ENCODE results near the gene ACSL3. TPM values are rescaled to one million over a fixed set of nuclear protein-coding genes. Genes with fewer than 3 reads are reported as not detected.

The ACSL3 gene
- total RNA-seq, 1 donor from 2014 or later, result 74.0 TPM

DNA sequence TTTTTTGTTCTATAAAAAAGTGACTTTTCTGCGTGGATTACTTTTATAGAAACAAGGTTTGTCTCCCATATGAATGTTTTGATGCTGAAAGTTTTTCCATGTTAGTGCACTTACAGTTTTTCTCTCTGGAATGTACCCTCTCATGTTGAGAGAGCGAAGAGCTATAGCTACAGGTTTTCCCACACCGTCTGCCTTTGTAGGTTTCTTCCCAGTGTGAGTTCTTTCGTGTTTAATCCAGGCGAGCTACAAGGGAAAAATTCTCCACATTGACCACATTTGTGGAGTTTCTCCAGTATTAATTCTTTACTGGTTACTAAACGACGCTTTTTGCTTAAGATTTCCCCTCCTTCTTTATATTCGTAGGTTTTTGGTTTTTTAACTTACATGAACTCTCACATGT is 85.1 kb downstream of the ACSL3 start:
- intact Hi-C loops (cut with micrococcal nuclease), result no loop called here
- Mint-ChIP-seq H3K9me3 (no peaks in the 10 kb centered on the region), H3K4me1 (ENCODE audit: low read depth) (peaks cover 16% of the 10 kb centered on the region), H3K36me3 (ENCODE audit: low read depth) (peaks cover 8% of the 10 kb centered on the region), H3K27ac (no peak overlapping the region), H3K27me3 (ENCODE audit: low read depth) (no peaks in the 10 kb centered on the region), H3K4me3 (ENCODE audit: low read depth) (no peak overlapping the region)
- DNase-seq (ENCODE audit: low spot score), result no peak

- no peak overlapping the region for H3K27ac Mint-ChIP-seq
- H3K9me3 Mint-ChIP-seq, result no peaks in the 10 kb centered on the region
- H3K4me3 Mint-ChIP-seq (ENCODE audit: low read depth), result no peak overlapping the region
- DNase-seq (ENCODE audit: low spot score), result no peak
- H3K36me3 Mint-ChIP-seq (ENCODE audit: low read depth), result peaks cover 1% of the 10 kb centered on the region
- intact Hi-C loops (cut with micrococcal nuclease), result no loop called here
- H3K4me1 Mint-ChIP-seq (ENCODE audit: low read depth), result peaks cover 16% of the 10 kb centered on the region
- H3K27me3 Mint-ChIP-seq (ENCODE audit: low read depth), result no peaks in the 10 kb centered on the region
These were observed 86.0 kb downstream of the ACSL3 start for GRCh38 chr2:222946700-222947287.

DNA sequence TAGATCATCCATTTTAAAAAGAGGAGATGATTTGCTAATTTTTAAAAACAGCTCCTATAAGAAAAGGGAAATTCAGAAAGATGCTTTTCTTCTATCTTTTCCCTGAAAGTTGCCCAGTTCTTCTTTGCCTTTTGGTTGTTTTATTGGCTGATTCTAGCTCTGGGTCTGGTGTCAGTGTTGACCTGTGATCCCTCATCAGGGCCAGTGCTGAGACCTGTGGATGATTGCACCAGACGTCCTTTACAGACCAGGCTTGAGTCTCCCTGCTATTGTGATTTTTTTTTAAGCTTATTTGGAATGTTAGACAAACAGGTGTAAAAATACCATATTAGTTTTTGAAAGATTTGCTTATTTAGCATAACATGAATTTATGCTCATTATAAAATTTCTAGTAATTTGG is 88.2 kb downstream of the ACSL3 start:
- Mint-ChIP-seq H3K9me3 (no peaks in the 10 kb centered on the region), H3K4me1 (ENCODE audit: low read depth) (peaks cover 5% of the 10 kb centered on the region), H3K27me3 (ENCODE audit: low read depth) (peaks cover under 1% of the 10 kb centered on the region), H3K27ac (no peak overlapping the region), H3K36me3 (ENCODE audit: low read depth) (no peaks in the 10 kb centered on the region), H3K4me3 (ENCODE audit: low read depth) (no peak overlapping the region)
- intact Hi-C loops (cut with micrococcal nuclease), result no loop called here
- DNase-seq (ENCODE audit: low spot score), result no peak

DNA sequence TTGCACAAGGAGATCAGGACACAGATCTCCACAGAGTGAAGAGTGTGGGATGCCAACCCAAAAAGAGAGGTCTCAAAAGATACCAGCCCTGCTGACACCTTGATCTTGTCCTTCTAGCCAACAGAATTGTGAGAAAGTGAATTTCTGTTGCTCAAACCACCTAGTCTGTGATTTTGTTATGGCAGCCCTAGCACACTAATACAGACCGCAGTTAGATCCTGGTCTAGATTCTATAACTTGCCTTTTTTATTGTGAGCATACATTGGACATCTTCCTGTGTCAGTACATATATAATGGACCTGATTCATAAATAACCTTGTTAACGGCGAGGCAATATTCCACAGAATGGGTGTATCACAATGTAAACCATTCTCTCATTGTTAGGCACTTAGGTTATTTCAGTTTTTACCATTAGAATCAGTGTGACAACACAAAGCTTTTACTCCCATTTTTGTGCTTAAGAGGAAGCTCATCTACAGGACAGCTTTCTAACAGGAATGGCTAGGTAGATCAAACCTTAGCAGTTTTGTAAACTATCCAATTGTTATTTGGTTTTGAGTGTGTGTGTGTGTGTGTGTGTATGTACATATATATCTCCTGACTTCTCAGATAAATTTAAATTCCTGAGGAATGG is 89.0 kb downstream of the ACSL3 start:
- intact Hi-C loops (cut with micrococcal nuclease), result no loop called here
- Mint-ChIP-seq H3K9me3 (no peaks in the 10 kb centered on the region), H3K27me3 (ENCODE audit: low read depth) (peaks cover 6% of the 10 kb centered on the region), H3K36me3 (ENCODE audit: low read depth) (no peaks in the 10 kb centered on the region), H3K27ac (no peak overlapping the region), H3K4me3 (ENCODE audit: low read depth) (no peak overlapping the region), H3K4me1 (ENCODE audit: low read depth) (peaks cover 2% of the 10 kb centered on the region)
- no peak for DNase-seq (ENCODE audit: low spot score)

GRCh38 chr2:222950638-222951285 is 89.9 kb downstream of the ACSL3 start:
- Mint-ChIP-seq H3K27me3 (ENCODE audit: low read depth) (peaks cover 9% of the 10 kb centered on the region), H3K4me3 (ENCODE audit: low read depth) (no peak overlapping the region), H3K27ac (no peak overlapping the region), H3K36me3 (ENCODE audit: low read depth) (no peaks in the 10 kb centered on the region), H3K9me3 (no peaks in the 10 kb centered on the region), H3K4me1 (ENCODE audit: low read depth) (peaks cover 2% of the 10 kb centered on the region)
- intact Hi-C loops (cut with micrococcal nuclease), result no loop called here
- DNase-seq (ENCODE audit: low spot score), result no peak

DNA sequence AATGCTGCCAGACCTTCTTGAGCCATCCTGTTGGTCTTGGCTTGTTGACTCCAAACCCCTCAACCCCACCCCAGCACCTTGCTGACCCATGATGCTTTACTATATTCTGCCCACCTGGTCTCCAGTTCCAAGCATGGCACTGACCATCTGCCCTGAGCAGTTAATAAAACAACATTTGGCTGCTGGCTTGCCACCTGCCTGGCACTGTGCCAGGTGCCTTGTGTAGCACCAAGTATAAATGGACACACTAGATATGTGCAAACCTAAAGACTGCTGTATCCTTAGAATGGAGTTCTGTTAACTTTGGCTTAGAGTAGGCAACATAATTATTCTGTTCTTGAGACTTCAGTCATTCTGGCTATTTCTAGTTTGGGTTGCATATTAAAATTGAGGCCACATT is 91.4 kb downstream of the ACSL3 start:
- no peak overlapping the region for H3K27ac Mint-ChIP-seq
- no peak overlapping the region for H3K4me3 Mint-ChIP-seq (ENCODE audit: low read depth)

DNA sequence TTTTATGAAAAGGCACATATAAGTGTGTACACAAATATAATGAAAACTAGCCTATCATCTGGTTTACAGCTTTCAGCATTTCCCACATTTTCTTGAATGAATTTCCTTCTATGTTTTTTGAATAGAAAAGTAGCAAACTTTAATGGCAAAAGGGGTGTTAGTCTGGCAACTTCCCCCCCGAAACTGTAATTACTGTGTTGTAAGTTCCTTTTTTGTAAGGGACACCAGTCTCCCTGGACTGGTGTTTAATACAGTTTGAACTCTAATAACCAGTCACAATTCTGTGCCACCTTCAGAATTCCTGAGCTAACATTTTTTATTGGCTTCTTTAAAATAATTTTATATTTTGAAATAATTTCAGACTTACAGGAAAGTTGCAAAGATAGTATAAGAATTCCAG is 94.2 kb downstream of the ACSL3 start:
- H3K9me3 Mint-ChIP-seq, result no peaks in the 10 kb centered on the region
- H3K27ac Mint-ChIP-seq, result no peak overlapping the region
- H3K4me1 Mint-ChIP-seq (ENCODE audit: low read depth), result peaks cover 2% of the 10 kb centered on the region
- DNase-seq (ENCODE audit: low spot score), result no peak
- intact Hi-C loops (cut with micrococcal nuclease), result no loop called here
- no peaks in the 10 kb centered on the region for H3K36me3 Mint-ChIP-seq (ENCODE audit: low read depth)
- H3K27me3 Mint-ChIP-seq (ENCODE audit: low read depth), result peaks cover 17% of the 10 kb centered on the region
- H3K4me3 Mint-ChIP-seq (ENCODE audit: low read depth), result no peak overlapping the region

More for the DNA sequence above, 91.4 kb downstream of the ACSL3 start:
- H3K27me3 Mint-ChIP-seq (ENCODE audit: low read depth), result peaks cover 13% of the 10 kb centered on the region
- no peaks in the 10 kb centered on the region for H3K36me3 Mint-ChIP-seq (ENCODE audit: low read depth)
- DNase-seq (ENCODE audit: low spot score), result no peak
- intact Hi-C loops (cut with micrococcal nuclease), result no loop called here
- no peaks in the 10 kb centered on the region for H3K9me3 Mint-ChIP-seq
- H3K4me1 Mint-ChIP-seq (ENCODE audit: low read depth), result peaks cover 2% of the 10 kb centered on the region

DNA sequence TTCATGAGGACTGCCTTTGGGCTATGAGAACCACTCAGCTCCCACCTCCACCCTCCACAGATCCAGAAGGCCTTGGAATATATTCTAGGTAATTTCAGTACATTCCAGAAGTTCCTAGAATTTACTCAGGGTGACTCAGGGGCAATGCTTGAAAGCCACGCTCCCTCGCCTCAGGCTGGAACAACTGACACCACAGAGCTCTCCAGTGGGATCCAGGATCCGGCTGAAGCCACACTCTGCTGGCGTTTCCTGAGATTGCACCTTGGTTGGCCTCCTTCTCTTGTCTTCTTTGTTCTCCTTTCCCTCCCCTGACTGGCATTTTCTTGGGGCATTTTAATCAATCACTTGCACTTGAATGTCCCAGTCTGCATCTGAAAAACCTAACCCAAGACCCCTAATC is 98.5 kb downstream of the ACSL3 start:
- intact Hi-C loops (cut with micrococcal nuclease), result no loop called here
- Mint-ChIP-seq H3K9me3 (no peaks in the 10 kb centered on the region), H3K27ac (no peak overlapping the region), H3K4me3 (ENCODE audit: low read depth) (no peak overlapping the region), H3K27me3 (ENCODE audit: low read depth) (peaks cover 14% of the 10 kb centered on the region), H3K4me1 (ENCODE audit: low read depth) (no peaks in the 10 kb centered on the region), H3K36me3 (ENCODE audit: low read depth) (no peaks in the 10 kb centered on the region)
- DNase-seq (ENCODE audit: low spot score), result no peak

GRCh38 chr2:222960126-222960525 is 99.3 kb downstream of the ACSL3 start:
- Mint-ChIP-seq H3K27me3 (ENCODE audit: low read depth) (peaks cover 10% of the 10 kb centered on the region), H3K4me1 (ENCODE audit: low read depth) (no peaks in the 10 kb centered on the region), H3K9me3 (no peaks in the 10 kb centered on the region), H3K4me3 (ENCODE audit: low read depth) (no peak overlapping the region), H3K36me3 (ENCODE audit: low read depth) (no peaks in the 10 kb centered on the region), H3K27ac (no peak overlapping the region)
- intact Hi-C loops (cut with micrococcal nuclease), result no loop called here
- no peak for DNase-seq (ENCODE audit: low spot score)

GRCh38 chr2:222963641-222964040 is 102.8 kb downstream of the ACSL3 start:
- no peak overlapping the region for H3K4me3 Mint-ChIP-seq (ENCODE audit: low read depth)
- intact Hi-C loops (cut with micrococcal nuclease), result no loop called here
- H3K27me3 Mint-ChIP-seq (ENCODE audit: low read depth), result peaks cover 12% of the 10 kb centered on the region
- H3K36me3 Mint-ChIP-seq (ENCODE audit: low read depth), result no peaks in the 10 kb centered on the region
- no peaks in the 10 kb centered on the region for H3K4me1 Mint-ChIP-seq (ENCODE audit: low read depth)
- no peak overlapping the region for H3K27ac Mint-ChIP-seq
- no peak for DNase-seq (ENCODE audit: low spot score)
- no peaks in the 10 kb centered on the region for H3K9me3 Mint-ChIP-seq

- H3K27me3 Mint-ChIP-seq (ENCODE audit: low read depth), result peaks cover 9% of the 10 kb centered on the region
- intact Hi-C loops (cut with micrococcal nuclease), result no loop called here
- no peak for DNase-seq (ENCODE audit: low spot score)
- no peak overlapping the region for H3K27ac Mint-ChIP-seq
- no peaks in the 10 kb centered on the region for H3K4me1 Mint-ChIP-seq (ENCODE audit: low read depth)
- H3K9me3 Mint-ChIP-seq, result no peaks in the 10 kb centered on the region
- no peak overlapping the region for H3K4me3 Mint-ChIP-seq (ENCODE audit: low read depth)
- H3K36me3 Mint-ChIP-seq (ENCODE audit: low read depth), result no peaks in the 10 kb centered on the region
These were observed 103.7 kb downstream of the ACSL3 start for GRCh38 chr2:222964376-222965031.

DNA sequence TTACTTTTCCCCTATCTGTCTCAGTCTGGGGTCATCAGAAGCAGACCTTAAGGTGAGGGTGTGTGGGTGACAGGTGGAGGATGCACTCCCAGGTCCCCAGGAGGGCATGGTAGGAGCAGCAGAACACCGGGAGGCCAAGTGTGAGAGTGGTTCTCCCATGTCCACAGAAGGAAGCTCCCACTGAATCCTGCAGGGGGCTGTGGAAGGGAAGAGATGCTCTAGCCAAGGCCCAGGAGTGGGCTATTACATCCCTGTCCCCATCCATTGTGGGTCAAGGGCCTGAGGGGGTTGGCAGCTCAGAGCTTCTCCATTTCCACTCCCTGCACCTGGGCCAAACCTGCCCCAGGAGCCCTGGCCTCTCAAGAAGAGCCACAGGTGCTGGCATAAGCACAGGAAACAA is 104.7 kb downstream of the ACSL3 start:
- H3K27ac Mint-ChIP-seq, result no peak overlapping the region
- no peak overlapping the region for H3K4me3 Mint-ChIP-seq (ENCODE audit: low read depth)
- H3K27me3 Mint-ChIP-seq (ENCODE audit: low read depth), result peaks cover 9% of the 10 kb centered on the region
- intact Hi-C loops (cut with micrococcal nuclease), result no loop called here
- no peaks in the 10 kb centered on the region for H3K4me1 Mint-ChIP-seq (ENCODE audit: low read depth)
- no peak for DNase-seq (ENCODE audit: low spot score)
- H3K36me3 Mint-ChIP-seq (ENCODE audit: low read depth), result no peaks in the 10 kb centered on the region
- no peaks in the 10 kb centered on the region for H3K9me3 Mint-ChIP-seq

DNA sequence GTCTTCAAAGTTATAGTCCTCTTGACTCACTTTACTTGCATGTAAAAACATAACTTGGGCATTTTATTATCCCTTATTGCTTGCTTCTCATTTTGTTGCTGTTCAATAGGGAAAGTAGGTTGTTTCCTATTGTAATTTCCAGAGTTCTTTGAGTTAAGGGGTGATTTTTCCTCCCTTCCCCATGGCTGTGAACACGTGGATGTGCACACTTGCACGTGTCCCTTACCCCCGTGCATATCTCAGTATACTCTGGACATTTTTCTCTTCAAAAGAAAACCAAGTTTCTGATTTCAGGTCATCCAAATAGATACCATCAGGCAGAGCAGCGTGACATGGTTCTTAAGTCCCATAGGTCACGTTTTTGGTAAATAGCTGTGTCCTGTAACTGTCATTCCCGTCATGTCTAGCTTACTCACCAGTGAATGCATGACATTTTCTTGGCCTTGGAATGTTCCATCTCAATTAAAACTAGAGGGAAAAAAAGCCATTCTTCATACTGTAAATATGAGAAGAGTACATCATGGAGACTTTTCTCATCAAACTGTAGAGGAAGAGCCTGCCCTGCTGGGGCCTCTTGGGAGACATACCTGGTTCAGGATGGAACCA is 107.8 kb downstream of the ACSL3 start:
- no peak for DNase-seq (ENCODE audit: low spot score)
- Mint-ChIP-seq H3K4me1 (ENCODE audit: low read depth) (no peaks in the 10 kb centered on the region), H3K4me3 (ENCODE audit: low read depth) (no peak overlapping the region), H3K9me3 (no peaks in the 10 kb centered on the region), H3K27ac (no peak overlapping the region), H3K36me3 (ENCODE audit: low read depth) (no peaks in the 10 kb centered on the region), H3K27me3 (ENCODE audit: low read depth) (peaks cover 9% of the 10 kb centered on the region)
- intact Hi-C loops (cut with micrococcal nuclease), result no loop called here
